Colonic mucosa (tissue), 4 donors: Measurements from ENCODE around the gene ZNF646. TPM values are rescaled to one million over a fixed set of nuclear protein-coding genes. Genes with fewer than 3 reads are reported as not detected.

Experiments used
- DNase-seq: peaks from one replicate; pipeline ENCODE4 v3.0.0-alpha.2; 2020
- H3K27ac ChIP-seq: fragments of 200-600 bp; one replicate; pipeline ENCODE4 v1.8.0; 2021
- H3K27me3 ChIP-seq: fragments of 200-600 bp; one replicate; pipeline ENCODE4 v1.8.0; 2021
- H3K36me3 ChIP-seq: fragments of 200-600 bp; one replicate; pipeline ENCODE4 v1.8.0; 2021
- H3K4me1 ChIP-seq: fragments of 200-600 bp; one replicate; pipeline ENCODE4 v1.8.0; 2021; ENCODE audit warnings: mild to moderate bottlenecking
- H3K4me3 ChIP-seq: fragments of 200-600 bp; one replicate; pipeline ENCODE4 v1.8.0; 2021
- H3K9ac ChIP-seq, 2 donors: one replicate each; pipeline ENCODE4 v1.7.0; 2013; ENCODE audit warnings: control low read depth in 2 of 2, low read depth in 2 of 2, low read length in 2 of 2
- H3K9me3 ChIP-seq: fragments of 200-600 bp; one replicate; pipeline ENCODE4 v1.8.0; 2021
- CTCF ChIP-seq: fragments of 200-600 bp; IDR thresholded peaks from one replicate; pipeline ENCODE4 v1.8.0; 2022; ENCODE audit warnings: antibody characterized with exemption, mild to moderate bottlenecking
- intact Hi-C: fragments of 100-400 bp; cut with DNase I; formaldehyde crosslinking; loops from one replicate; pipeline ENCODE4 v1.14.1; 2022
- total RNA-seq, 2 donors: library from RNA; stranded (reverse); fragmentation: NEBNext Ultra II Directional in 1 of 2; extraction: Animal tissue kit (Norgen Biotek cat#: 25700) in 1 of 2; gene quantifications; one replicate each; pipeline ENCODE4 v1.2.1, GENCODE V29; 2021
- donor health status: healthy.
- donor health status: DM: no; HTN: no; CAD: no.
- donor health status: DM: no; HTN: no; CAD: no.

Gene ZNF646
- total RNA-seq, 2 donors from 2014 or later = 18.4 to 20.0 TPM

DNA sequence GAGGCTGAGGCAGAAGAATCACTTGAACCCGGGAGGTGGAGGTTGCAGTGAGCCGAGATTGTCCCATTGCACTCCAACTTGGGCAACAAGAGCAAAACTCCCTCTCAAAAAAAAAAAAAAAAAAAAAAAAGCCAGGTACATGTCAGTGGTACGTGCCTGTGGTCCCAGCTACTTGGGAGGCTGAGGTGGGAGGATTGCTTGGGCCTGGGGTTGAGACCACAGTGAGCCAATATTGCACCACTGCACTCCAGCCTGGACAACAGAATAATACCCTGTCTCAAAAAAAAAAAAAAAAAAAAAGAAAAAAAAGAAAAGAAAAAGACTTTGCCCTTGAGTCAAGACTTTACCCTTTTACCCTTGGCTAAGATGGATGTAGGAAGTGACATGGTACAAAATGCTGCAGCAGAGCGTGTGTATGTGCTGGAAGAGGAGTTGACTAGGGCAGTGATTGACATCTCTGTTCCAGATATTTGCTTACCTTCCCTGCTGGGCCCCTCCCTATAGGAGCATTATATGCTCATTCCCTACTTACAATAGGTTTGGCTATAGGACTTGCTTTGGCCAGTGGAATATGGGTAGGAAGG lies 30.2 kb upstream of the ZNF646 start:
- Histone ChIP-seq H3K36me3 (no peaks in the 10 kb centered on the region), H3K27ac (no peak overlapping the region), H3K4me3 (no peak overlapping the region), H3K9ac (no peak overlapping the region), H3K9me3 (no peaks in the 10 kb centered on the region), H3K27me3 (no peaks in the 10 kb centered on the region), H3K4me1 (no peaks in the 10 kb centered on the region)
- DNase-seq = no peak
- intact Hi-C loops = no loop called here
- no peak for TF ChIP-seq CTCF

- H3K9me3 ChIP-seq = no peaks in the 10 kb centered on the region
- no peaks in the 10 kb centered on the region for H3K4me1 ChIP-seq
- DNase-seq = no peak
- H3K9ac ChIP-seq = no peak overlapping the region
- H3K4me3 ChIP-seq = no peak overlapping the region
- no peaks in the 10 kb centered on the region for H3K36me3 ChIP-seq
- no peak overlapping the region for H3K27ac ChIP-seq
- no peaks in the 10 kb centered on the region for H3K27me3 ChIP-seq
- intact Hi-C loops = no loop called here
- no peak for TF ChIP-seq CTCF
Measured at GRCh38 chr16:31050280-31051030, 23.8 kb upstream of the ZNF646 start.

DNA sequence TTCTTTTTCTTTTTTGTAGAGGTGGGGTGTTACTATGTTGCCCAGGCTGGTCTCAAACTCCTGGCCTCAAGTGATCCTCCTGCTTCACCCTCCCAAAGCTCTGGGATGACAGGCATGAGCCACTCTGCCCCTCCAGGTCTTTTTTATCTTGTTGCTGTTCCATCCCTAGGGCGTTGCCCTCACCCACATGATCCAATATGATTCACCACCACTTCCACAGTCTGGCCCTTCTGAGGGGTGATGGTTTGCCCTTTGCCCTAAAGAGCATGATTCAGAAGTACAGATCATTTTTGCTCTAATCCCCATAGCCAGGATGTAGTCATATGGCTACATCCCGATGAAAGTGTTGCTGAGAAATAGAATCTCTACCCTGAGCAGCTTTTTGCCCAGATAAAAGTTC lies 22.1 kb upstream of the ZNF646 start:
- H3K9me3 ChIP-seq = no peaks in the 10 kb centered on the region
- intact Hi-C loops = no loop called here
- no peak for TF ChIP-seq CTCF
- no peak overlapping the region for H3K4me3 ChIP-seq
- H3K36me3 ChIP-seq = no peaks in the 10 kb centered on the region
- no peaks in the 10 kb centered on the region for H3K4me1 ChIP-seq
- no peaks in the 10 kb centered on the region for H3K27me3 ChIP-seq
- DNase-seq = no peak
- no peak overlapping the region for H3K27ac ChIP-seq
- H3K9ac ChIP-seq = no peak overlapping the region

GRCh38 chr16:31055613-31056012 lies 18.6 kb upstream of the ZNF646 start:
- no peak overlapping the region for H3K9ac ChIP-seq
- peaks cover 2% of the 10 kb centered on the region for H3K36me3 ChIP-seq
- intact Hi-C loops = no loop called here
- no peak overlapping the region for H3K27ac ChIP-seq
- H3K4me3 ChIP-seq = no peak overlapping the region
- H3K4me1 ChIP-seq = no peaks in the 10 kb centered on the region
- H3K9me3 ChIP-seq = no peaks in the 10 kb centered on the region
- no peak for DNase-seq
- no peaks in the 10 kb centered on the region for H3K27me3 ChIP-seq
- TF ChIP-seq CTCF = no peak

DNA sequence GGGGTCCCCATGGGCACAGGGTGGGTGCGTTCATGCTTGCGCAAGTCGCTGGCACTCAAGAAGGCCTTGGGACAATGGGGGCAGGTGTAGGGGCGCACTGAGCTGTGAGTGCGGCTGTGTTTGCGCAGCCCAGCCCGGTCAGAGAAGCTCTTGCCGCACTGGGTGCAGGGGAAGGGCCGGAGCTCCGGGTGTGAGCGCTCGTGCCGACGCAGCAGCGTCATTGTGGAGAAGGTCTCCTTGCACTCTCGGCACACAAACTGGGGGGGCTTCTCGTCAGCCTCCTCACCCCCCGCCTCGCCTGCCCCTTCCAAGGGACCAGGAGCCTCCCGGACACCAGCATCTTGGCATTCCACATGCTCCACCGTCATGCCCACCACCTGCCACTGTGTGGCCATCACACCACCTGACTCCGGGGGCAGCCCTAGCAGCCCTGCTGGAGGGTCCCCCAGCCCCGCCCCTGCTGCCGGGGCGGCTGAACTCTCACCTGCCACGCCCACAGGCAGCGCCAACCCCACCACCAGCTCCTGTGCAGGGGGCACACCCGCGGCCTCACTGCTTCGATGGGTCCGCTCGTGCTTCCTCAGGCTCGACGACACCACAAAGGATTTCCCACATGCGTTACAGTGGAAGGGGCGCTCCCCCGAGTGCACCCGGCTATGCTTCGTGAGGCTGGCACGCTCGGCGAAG lies 13.0 kb upstream of the ZNF646 start:
- Histone ChIP-seq H3K27ac (no peak overlapping the region), H3K27me3 (no peaks in the 10 kb centered on the region), H3K4me1 (no peaks in the 10 kb centered on the region), H3K9ac (no peak overlapping the region), H3K9me3 (no peaks in the 10 kb centered on the region), H3K4me3 (no peak overlapping the region), H3K36me3 (peaks cover 4% of the 10 kb centered on the region)
- intact Hi-C loops = no loop called here
- no peak for TF ChIP-seq CTCF
- DNase-seq = no peak
